RWPE1 (cell line): ENCODE results near the gene LANCL2.

Source experiments
- CTCF ChIA-PET: fragments of 350-600 bp; sonication (Branson Sonifier 250); formaldehyde crosslinking; extraction: SDS; loops from one replicate; lab custom pipeline; 2021; lab: Yijun Ruan, JAX
- POLR2A ChIA-PET: fragments of 400-600 bp; formaldehyde crosslinking; extraction: SDS; loops from one replicate; lab custom pipeline; 2020; ENCODE audit warnings: antibody characterized with exemption; ENCODE audit not compliant: low non-redundant PET; lab: Yijun Ruan, JAX
- DNase-seq: peaks from one replicate; pipeline ENCODE4 v3.0.0; 2012; ENCODE audit warnings: low spot score
- H3K27ac ChIP-seq: fragments of 450-650 bp; 2 replicates; pipeline ENCODE4 v1.5.1; 2017
- CTCF ChIP-seq: fragments of 450-650 bp; conservative IDR thresholded peaks from 2 replicates; pipeline ENCODE4 v1.5.1; 2017; ENCODE audit warnings: low read depth, mild to moderate bottlenecking

The LANCL2 gene

GRCh38 chr7:55377162-55377817, 12.2 kb downstream of the LANCL2 start:
- POLR2A ChIA-PET: no interaction called here
- no peak overlapping the region for H3K27ac ChIP-seq
- no peak for TF ChIP-seq CTCF
- DNase-seq: no peak
- CTCF ChIA-PET: interaction anchor here (0.6 kb wide), 1 partner anchor 495 kb away, joined by 3 read pairs; no protein-coding TSS in a partner anchor

- no peak for TF ChIP-seq CTCF
- H3K27ac ChIP-seq: no peak overlapping the region
- POLR2A ChIA-PET: no interaction called here
- CTCF ChIA-PET: no interaction called here
- no peak for DNase-seq
Observed at GRCh38 chr7:55379285-55379684, 14.1 kb downstream of the LANCL2 start.

DNA sequence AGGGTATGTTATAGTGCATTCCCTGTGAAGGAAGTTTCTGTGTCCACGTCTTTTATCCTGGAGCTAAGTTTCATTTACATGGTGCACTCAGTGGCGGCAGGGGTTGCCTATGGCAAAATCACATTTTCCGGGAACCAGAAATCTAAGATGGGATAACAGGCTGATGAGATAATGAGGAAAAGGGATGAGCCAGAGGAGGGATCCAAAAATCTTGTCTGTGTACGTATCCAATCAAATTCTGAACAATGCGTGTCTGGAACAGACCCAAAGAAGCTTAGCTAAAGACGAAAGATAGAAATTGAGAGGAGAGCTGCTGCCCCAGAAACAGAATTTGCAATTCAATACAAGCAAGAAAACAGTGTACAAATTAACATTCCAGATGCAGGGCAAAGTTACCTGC, 16.1 kb downstream of the LANCL2 start:
- H3K27ac ChIP-seq: no peak overlapping the region
- TF ChIP-seq CTCF: no peak
- POLR2A ChIA-PET: no interaction called here
- CTCF ChIA-PET: interaction anchor here (0.6 kb wide), 1 partner anchor 71 kb away, joined by 3 read pairs; no protein-coding TSS in a partner anchor
- no peak for DNase-seq

GRCh38 chr7:55381696-55382095, 16.6 kb downstream of the LANCL2 start:
- ChIA-PET CTCF (no interaction called here), POLR2A (no interaction called here)
- DNase-seq: no peak
- TF ChIP-seq CTCF: no peak
- H3K27ac ChIP-seq: no peak overlapping the region

- DNase-seq: no peak
- CTCF ChIA-PET: no interaction called here
- POLR2A ChIA-PET: no interaction called here
Observed at GRCh38 chr7:55382251-55382650, 17.1 kb downstream of the LANCL2 start.

GRCh38 chr7:55386541-55386940, 21.4 kb downstream of the LANCL2 start:
- ChIA-PET POLR2A (no interaction called here), CTCF (interaction anchor here (0.6 kb wide), 1 partner anchor 32 kb away, joined by 4 read pairs; no protein-coding TSS in a partner anchor)
- no peak for DNase-seq
- TF ChIP-seq CTCF: no peak
- no peak overlapping the region for H3K27ac ChIP-seq

More at GRCh38 chr7:55382251-55382650, 17.1 kb downstream of the LANCL2 start:
- no peak overlapping the region for H3K27ac ChIP-seq
- no peak for TF ChIP-seq CTCF
